ENCODE measurements around the gene ZNF266.

ZNF266 gene

DNA sequence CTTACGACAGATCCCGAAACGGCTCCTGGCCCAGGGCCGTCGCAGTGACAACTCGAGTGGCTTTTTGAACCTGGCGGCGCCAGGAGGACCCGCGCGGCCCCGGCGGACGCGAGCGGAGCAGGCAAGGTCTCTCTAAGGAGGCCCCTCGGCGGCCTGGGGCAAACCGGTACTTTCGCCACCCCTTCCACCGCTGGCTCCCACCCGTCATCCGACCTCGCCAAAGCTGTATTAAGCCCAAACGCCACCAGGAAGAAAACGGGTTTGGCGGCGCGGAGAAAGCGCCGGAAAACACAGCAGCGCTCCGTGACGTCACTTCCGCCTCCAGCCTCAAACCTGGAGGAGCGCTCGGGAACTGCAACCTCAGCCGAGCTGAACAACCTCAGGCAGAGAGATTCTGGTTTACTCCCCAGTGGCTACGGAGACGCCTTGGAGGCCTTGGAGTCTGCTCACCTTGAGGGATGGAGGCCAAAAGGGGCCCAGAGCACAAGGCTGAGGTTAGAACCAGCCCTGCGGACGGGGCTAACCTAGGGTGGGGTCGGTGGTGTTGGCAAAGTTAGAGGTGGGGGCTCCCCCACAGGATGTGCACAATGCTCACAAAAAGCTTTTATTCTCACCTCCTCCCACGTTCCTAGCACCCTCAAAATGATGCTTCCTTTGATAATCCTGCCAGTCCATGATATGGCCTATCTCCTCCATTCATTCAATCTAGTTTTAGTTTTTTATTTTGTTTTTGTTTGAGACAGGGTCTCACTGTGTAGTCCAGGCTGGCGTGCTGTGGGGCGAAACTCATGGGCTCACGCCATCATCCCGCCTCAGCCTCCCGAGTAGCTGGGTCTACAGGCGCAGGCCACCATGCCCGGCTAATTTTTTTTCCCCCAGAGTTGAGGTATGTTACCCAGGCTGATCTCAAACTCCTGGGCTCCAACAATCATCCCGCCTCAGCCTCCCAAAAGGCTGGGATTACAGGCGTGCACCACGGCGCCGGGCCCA, at the start of gene ZNF266:
TSS of gene ZNF266 (minus strand) at position 295 of the 990 bp plus-strand sequence. CDS start 15,484 bp downstream, outside the sequence.
- no peak for FAIRE-seq

DNA sequence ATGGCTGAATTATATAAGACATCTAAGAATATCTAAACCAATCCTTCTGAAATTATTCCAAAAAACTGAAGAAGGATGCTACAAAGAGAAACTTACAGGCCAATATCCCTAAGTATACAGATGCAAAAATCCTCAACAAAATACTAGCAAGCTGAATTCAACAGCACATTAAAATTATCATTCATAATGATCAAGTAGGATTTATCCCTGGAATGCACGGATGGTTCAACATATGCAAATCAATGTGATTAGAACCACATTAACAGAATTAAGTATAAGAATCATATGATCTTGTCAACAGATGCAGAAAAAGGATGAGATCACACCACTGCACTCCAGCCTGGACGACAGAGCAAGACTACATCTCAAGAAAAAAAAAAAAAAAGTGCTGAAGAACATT, 49.8 kb upstream of the ZNF266 start:
- no peak for FAIRE-seq

DNA sequence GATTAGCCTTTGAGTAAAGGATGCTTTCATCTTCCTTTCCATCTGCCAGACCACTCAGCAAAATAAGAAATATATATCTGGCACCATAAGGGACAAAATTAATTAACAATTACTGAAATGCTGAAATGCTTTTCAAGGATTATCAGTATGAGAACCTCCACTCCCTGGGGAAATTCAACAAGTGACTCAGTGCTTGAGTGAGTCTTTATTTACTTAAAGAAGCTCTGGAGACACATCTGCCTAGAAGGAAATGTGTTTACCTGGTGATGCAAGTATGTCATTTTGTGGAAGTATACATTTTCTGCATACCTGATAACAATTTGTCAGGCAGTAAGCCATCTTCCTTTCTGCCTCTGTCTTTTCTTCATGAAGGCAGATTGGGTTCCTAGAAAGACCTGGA, 39.6 kb upstream of the ZNF266 start:
- no peak for FAIRE-seq

DNA sequence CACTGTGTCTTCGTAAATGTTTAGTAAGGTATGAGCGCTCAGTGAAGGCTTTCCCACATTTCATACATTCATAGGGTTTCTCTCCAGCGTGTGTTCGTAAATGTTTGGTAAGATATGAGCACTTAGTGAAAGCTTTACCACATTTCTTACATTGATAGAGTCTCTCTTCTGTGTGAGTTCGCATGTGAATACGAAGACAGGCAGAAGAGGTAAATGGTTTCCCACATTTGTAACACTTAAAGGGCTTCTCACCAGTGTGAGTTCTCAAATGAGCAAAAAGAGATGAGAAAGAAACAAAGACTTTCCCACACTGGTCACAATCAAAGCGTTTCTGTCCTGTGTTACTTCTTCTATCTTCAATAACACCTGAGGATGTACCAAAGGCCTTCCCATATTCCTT, 31.8 kb upstream of the ZNF266 start:
- FAIRE-seq: no peak

DNA sequence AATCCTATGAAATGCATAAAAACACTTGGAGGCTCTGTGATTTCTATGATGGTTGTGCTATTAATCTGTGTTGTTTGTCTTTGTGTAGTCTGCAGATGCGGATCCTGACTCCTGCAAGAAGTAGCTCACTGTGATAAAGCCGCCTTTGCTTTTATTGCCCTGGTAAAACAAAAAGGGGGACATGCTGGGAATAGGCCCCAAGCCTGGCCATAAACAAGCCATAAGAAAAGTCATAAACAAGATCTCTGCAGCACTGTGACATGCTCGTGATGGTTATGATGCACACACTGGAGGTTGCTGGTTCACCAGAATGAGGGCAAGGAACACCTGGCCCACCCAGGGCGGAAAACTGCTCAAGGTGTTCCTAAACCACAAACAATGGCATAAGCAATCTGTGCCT, 26.6 kb upstream of the ZNF266 start:
- FAIRE-seq: no peak

DNA sequence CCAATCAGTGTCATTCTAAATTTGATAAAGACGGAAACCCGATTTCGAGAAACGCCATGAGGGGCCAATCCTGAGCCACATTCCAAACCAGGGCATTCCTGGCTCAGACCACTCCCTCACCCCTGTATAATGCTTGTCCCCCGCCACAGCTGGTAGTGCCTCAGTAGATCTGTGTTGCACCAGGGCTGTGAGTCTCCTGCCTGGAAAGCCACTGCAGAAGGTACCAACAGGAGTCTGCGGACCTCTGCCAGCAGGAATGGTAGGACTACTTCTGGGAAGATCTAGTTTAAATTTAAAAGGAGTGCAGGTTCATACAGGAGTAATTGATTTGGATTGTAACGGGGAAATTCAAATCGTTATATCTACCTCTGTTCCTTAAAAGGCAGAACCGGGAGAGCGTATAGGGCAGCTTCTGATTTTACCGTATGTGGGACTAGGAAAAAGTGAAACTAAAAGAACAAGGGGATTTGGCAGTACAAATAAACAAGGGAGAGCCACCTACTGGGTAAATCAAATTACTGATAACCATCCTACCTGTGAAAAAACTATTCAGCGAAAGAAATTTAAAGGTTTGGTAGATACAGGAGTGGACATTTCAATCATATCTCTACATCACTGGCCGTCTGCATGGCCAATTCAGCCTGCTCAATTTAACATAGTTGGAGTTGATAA, 20.8 kb upstream of the ZNF266 start:
- no peak for FAIRE-seq

DNA sequence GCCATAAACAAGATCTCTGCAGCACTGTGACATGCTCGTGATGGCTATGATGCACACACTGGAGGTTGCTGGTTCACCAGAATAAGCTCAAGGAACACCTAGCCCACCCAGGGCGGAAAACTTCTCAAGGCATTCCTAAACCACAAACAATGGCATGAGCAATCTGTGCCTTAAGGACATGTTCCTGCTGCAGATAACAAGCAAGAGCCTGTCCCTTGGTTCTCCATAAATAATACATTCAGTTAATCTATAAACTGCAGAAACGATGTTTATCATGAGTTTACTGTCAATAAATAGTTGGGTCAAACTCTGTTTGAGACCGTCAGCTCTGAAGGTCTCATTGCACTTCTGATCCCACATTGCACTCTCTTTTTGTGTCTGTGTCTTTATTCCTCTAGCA, 18.6 kb upstream of the ZNF266 start:
- no peak for FAIRE-seq

DNA sequence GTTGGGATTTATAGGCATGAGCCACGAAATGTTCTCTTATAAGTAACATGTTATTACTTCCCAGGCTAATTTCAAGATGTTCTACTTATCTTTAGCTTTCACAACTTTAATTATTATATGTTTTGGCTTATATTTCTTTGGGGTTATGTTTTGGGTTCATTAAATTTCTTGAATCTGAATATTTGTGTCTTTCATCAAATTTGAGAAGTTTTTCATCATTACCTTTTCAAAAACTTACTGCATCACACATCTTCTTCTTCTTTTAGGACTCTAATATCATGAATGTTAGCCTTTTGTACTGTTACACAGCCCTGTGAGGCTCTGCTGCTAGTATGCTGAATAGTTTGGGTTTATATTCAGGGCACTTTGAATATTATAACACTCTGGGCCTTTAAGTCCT, 9.7 kb upstream of the ZNF266 start:
- no peak for FAIRE-seq

DNA sequence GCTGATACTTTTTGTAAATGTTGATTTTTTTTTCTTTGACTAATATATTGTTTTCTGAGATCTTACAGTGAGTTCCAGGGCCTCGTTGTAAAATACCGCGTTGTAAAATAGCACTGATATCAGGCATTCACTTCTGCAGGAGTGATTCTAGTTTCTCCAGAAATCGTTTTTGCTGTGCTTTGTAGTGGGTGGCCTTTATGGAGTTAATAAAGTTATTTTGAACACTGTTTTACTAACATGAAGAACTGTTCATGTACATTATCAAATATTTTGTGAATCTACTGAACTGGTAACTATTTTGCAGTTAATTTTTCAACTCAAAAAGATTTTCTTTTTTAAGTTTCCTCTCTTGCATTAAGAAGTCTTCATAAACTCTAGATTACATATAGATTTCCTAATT, 985 bp upstream of the ZNF266 start:
- no peak for FAIRE-seq

DNA sequence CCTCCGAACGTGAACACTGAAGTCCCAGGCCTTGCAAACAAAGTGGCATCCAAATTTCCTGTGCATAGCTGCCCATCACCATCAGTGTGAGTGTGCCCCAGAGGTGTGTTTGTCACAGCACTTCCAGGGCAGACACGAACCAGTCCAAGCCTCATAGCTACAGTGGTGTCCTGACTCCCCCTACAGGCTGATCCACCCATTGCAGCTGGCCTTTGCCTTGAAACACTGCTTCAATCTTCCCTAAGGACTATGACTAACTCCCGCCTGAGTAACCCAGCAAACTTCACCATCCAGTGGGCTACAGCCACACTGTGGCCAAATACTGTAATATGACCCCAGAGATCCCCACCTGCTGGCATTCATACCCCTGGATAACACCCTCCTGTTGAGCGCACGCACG, 3.9 kb downstream of the ZNF266 start:
- no peak for FAIRE-seq

DNA sequence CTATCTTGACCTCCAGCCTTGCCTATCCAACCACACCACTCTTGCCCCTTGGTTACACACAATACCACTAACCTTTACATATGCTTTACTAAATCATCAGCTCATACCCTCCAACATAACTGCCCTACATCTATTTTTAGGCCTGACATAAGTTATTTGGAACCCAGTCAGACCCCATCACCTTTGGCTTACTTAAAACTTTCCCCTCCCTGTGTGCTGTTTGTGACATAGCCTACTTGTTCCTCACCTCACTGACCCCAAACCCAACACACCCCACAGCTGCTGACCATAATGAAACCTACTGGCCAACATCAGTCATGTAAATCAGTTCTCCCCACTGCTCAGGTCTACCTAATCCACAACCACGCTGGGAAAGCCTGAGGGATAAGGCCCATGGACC, 4.9 kb downstream of the ZNF266 start:
- no peak for FAIRE-seq

DNA sequence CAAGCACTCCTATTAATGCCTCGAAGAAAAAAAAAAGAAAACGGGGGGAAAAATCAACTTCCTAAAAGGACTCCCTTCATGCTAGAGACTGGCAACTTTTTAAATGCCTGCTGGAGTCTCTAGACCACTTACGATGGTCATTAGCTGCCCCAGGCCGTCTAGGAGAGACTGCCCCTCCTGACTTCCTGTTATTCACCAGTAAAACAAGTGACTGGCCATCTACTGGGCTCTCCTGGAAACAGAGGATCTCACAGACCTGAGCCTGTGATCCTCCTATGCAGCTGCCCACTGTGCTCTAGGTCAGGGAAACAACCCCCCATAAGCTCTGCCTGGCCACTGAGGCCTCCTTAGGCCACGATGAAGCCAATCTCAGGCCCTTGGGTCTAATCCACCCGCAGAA, 7.4 kb downstream of the ZNF266 start:
- no peak for FAIRE-seq

DNA sequence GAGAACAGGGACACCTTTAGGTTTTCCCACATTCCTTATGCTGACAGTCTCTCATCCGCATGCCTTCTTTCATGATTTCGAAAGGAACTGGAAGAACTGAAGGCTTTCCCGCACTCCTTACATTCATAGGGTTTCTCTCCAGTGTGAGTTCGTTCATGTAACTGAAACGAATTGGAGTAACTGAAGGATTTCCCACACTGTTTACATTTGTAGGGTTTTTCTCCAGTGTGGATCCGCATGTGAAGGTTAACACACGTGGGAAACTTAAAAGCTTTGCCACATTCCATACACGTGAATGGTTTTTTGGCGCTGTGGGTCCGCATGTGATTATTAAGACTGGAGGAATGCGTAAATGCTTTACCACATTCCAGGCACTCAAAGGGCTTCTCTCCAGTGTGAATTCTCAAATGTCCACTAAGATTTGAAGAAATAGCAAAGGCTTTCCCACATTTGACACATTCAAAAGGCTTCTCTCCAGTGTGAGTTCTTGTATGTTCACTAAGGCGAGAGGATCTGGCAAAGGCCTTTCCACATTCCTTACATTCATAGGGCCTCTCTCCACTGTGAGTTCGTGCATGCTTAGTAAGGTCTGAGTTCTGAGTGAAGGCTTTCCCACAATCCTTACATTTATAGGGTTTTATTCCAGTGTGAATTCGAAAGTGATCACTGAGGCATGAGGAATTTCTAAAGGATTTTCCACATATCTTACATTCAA, 22.0 kb downstream of the ZNF266 start:
- no peak for FAIRE-seq

DNA sequence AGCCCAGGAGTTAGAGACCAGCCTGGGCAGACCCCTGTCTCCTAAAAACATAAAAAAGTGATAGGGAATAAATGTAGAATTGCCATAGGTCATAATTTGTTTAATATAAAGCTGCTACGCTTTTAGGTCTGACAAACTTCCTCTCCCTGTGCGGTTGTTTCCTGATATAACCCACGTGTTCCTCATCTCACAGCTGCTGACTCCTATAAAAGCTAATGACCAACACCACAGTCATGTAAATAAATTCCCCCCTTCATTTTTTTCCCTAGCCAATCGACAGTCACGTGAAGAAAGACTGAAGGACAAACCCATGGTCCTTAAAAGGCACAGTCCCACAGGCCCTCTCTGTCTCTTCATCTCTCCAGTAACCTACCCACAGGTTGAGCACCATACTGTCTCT, 27.5 kb downstream of the ZNF266 start:
- no peak for FAIRE-seq

DNA sequence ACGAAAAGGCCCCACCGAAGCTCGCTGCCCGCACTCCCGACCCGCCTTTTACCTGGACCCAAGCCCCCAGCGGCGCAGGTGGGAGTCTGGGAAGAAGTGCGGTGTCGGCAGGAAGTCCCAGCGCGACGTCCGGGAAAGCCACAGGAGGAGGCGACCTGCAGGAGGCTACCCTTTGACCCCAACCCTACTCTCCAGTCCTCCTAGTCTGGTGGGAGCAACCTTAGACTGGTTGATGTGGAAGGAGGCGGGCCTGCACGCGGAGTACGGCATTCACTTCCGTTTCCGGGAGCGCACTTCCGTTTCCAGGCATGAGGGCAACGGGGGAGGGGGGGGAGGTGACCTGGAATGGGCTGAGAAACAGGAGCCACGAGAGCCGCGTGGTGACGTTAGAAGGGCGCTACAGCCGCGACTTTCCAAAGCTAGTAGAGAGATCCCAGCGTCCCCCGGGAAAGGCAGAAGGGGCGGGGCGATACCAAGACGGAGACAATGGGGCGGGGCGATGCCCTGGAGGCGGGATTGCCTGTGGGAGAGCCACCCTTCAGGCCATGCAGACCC, 28.5 kb downstream of the ZNF266 start:
- no peak for FAIRE-seq

DNA sequence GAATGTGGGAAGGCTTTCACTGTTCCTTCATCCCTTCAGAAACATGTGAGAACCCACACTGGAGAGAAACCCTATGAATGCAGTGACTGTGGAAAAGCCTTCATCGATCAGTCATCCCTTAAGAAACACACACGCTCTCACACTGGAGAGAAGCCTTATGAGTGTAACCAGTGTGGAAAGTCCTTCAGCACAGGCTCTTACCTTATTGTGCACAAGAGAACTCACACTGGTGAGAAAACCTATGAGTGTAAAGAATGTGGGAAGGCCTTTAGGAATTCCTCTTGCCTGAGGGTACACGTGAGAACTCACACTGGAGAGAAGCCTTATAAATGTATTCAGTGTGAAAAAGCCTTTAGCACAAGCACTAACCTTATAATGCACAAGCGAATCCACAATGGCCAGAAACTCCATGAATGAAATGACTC, 54.0 kb downstream of the ZNF266 start:
- no peak for FAIRE-seq

DNA sequence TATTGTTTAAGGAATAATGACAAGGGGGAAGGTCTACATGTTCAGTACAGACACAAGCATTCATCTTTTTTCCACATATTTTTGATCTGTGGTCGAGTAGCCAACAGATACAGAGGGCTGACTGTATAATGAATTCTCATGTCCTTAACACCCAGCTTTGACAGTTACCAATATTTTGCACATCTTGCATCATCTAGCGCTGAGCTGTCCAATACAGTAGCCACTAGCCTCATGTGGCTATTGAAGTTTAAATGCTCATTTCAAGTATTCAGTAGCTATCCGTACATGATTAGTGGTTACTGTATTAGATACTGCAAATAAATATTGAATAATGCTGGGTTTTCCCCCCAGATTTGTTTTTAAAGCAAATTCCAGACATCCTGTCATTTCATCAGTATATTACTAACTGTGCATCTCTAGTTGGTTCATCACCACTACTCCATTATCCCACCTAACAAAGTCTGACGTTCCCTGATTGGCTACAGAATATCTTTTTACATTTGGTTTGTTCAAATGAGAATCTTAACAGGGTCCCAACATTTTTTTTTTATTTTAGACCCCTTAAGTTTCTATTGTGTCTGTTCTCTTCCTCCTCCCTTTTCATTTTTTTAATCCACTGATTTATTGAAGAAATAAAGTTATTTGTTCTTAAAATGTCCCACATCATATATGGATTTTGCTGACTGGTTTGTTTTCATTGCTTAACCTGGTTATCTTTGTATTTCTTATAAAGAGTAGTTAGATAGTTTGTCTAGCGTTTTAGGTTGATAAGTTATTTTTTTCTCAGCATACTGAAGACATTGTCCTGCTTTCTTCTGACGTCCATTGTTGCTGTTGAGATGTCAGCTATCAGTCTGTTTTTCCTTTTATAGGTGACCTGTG, 64.4 kb downstream of the ZNF266 start:
- FAIRE-seq: no peak

DNA sequence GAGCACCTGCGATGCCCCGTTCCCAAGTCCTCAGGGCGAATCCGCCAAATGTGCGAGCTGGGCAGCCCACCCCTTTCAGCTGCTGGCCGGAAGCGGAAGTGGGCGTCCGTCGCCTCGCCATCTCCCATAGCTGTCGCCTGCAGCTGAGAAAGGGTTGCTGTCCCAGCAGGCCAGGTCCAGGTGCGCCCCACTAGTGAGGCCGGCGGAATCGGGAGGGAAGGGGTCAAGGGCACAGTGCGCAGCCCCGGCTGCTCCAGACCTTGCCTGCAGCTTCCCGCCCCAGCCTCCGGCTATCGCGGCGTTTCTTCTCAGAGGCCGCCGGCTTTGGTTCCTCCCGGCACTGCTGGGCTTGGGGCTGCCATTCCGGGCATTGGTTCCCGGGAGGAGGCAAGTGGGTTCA, 72.5 kb downstream of the ZNF266 start, which contains the start of gene ZNF177:
TSS of gene ZNF177 (plus strand) at position 109 of the 400 bp plus-strand sequence. CDS start 15,299 bp downstream, outside the sequence.
- FAIRE-seq: no peak
